Ovary (tissue), 9 donors: ENCODE measurements around the gene PROKR1. TPM values are rescaled to one million over a fixed set of nuclear protein-coding genes. Genes with fewer than 3 reads are reported as not detected.

Source experiments
- DNase-seq, 5 donors: peaks; one replicate each; pipeline ENCODE4 v3.0.0-alpha.2; 2019 to 2020
- H3K27ac ChIP-seq, 2 donors: fragments of 200-600 bp; one replicate each; pipeline versions ENCODE4 v1.5.1 to v1.8.0; 2019 to 2022
- H3K27me3 ChIP-seq: fragments of 200-600 bp; one replicate; pipeline ENCODE4 v1.8.0; 2022
- H3K36me3 ChIP-seq: fragments of 200-600 bp; sonication (generic); one replicate; pipeline ENCODE4 v1.5.1; 2019
- H3K4me1 ChIP-seq: one replicate; pipeline ENCODE4 v1.8.1; 2013; ENCODE audit warnings: mild to moderate bottlenecking, moderate library complexity; ENCODE audit not compliant: insufficient read depth
- H3K4me3 ChIP-seq: fragments of 200-600 bp; sonication (generic); one replicate; pipeline ENCODE4 v1.5.1; 2017
- H3K9me3 ChIP-seq, 2 donors: fragments of 200-600 bp in 1 of 2; sonication (generic) in 1 of 2; one replicate each; pipeline versions ENCODE4 v1.5.1 to v1.8.1; 2013 to 2019; ENCODE audit warnings: mild to moderate bottlenecking in 1 of 2, moderate library complexity in 1 of 2
- CTCF ChIP-seq, 3 donors: fragments of 450-650 bp in 2 of 3; fragments of 200-600 bp in 1 of 3; IDR thresholded peaks; one replicate each; pipeline versions ENCODE4 v1.5.1 to v1.8.0; 2016 to 2022; ENCODE audit warnings: antibody characterized with exemption in 3 of 3, mild to moderate bottlenecking in 1 of 3
- EP300 ChIP-seq: sonication (generic); formaldehyde crosslinking; IDR thresholded peaks from one replicate; pipeline ENCODE4 v1.6.1; 2017; ENCODE audit warnings: antibody characterized with exemption
- POLR2A ChIP-seq: fragments of 450-650 bp; IDR thresholded peaks from one replicate; pipeline ENCODE4 v1.6.1; 2017; ENCODE audit warnings: antibody characterized with exemption, mild to moderate bottlenecking, moderate library complexity
- WGBS, 3 donors: extraction: QIAGEN DNeasy Blood & Tissue Kit in 1 of 3; methylation state at CpG; one replicate each; pipeline versions ENCODE4 v1.1.5 to v1.1.7; 2013 to 2017; 5-methylcytosine and 5-hydroxymethylcytosine counted together
- intact Hi-C, 4 donors: fragments of 100-400 bp; cut with DNase I; formaldehyde crosslinking; loops; one replicate each; pipeline versions ENCODE4 v1.11.0 to v1.15.1; 2022 to 2023
- polyA plus RNA-seq, 2 donors: library from polyadenylated mRNA; stranded (reverse); fragments of 200-250 nt in 1 of 2; fragments of 350-450 nt in 1 of 2; fragmentation: Illumina TruSeq in 1 of 2; extraction: RNeasy Lipid Tissue Mini Kit (QIAGEN cat#74804) in 1 of 2; gene quantifications; one replicate each; pipeline ENCODE4 v1.2.3, GENCODE V29; 2013 to 2014
- total RNA-seq, 7 donors: library from RNA; depleted of rRNA in 2 of 7; stranded (reverse); fragments of >200 nt in 2 of 7; fragmentation: NEBNext Ultra II Directional in 3 of 7; extraction: Animal tissue kit (Norgen Biotek cat#: 25700) in 3 of 7; gene quantifications; one replicate each; pipeline versions ENCODE4 v1.1.0 to v1.2.4, GENCODE V29; 2016 to 2023
- donor health status: DM: no; HTN: no; CAD: no; lungs with moderate emphysema.
- donor health status: DM: no; HTN: no; CAD: no.
- donor health status: Bipolar disorder and iron deficiency.
- donor health status: DM: yes; HTN: yes; CAD: no.
- donor health status: DM: no; HTN: no; CAD: no.
- donor health status: DM: yes; HTN: yes; CAD: no.

Gene PROKR1
- total and polyA plus RNA-seq, 9 donors, result 0.02 to 0.03 TPM; not detected in 7

- Histone ChIP-seq H3K4me3 (no peak overlapping the region), H3K36me3 (no peaks in the 10 kb centered on the region), H3K27ac (no peak overlapping the region), H3K27me3 (no peaks in the 10 kb centered on the region), H3K9me3 (no peaks in the 10 kb centered on the region), H3K4me1 (no peaks in the 10 kb centered on the region)
- intact Hi-C loops, result no loop called here
- 70 to 75% (median 72%) methylated on average over 6 of the region's 6 CpGs for WGBS, 3 donors
- DNase-seq, result no peak
- TF ChIP-seq CTCF (IDR thresholded peaks at IDR 0.05) (no peak), EP300 (no peak), POLR2A (no peak)
Measured at GRCh38 chr2:68658266-68658665, 14.9 kb downstream of the PROKR1 start.

GRCh38 chr2:68659081-68659480, 15.7 kb downstream of the PROKR1 start:
- DNase-seq, result no peak
- no peak overlapping the region for H3K27ac ChIP-seq
- no peaks in the 10 kb centered on the region for H3K4me1 ChIP-seq
- H3K27me3 ChIP-seq, result no peaks in the 10 kb centered on the region
- TF ChIP-seq CTCF (IDR thresholded peaks at IDR 0.05) (no peak), EP300 (no peak), POLR2A (no peak)
- H3K9me3 ChIP-seq, result no peaks in the 10 kb centered on the region
- H3K4me3 ChIP-seq, result no peak overlapping the region
- intact Hi-C loops, result no loop called here
- no peaks in the 10 kb centered on the region for H3K36me3 ChIP-seq

GRCh38 chr2:68660658-68661057, 17.3 kb downstream of the PROKR1 start:
- intact Hi-C loops, result no loop called here
- WGBS, 3 donors, result 16 to 40% (median 31%) methylated on average over 3 of the region's 3 CpGs
- H3K4me3 ChIP-seq, result no peak overlapping the region
- H3K36me3 ChIP-seq, result no peaks in the 10 kb centered on the region
- no peaks in the 10 kb centered on the region for H3K9me3 ChIP-seq
- TF ChIP-seq POLR2A (no peak), CTCF (IDR thresholded peaks at IDR 0.05) (no peak), EP300 (no peak)
- no peak for DNase-seq
- no peak overlapping the region for H3K27ac ChIP-seq
- H3K4me1 ChIP-seq, result no peaks in the 10 kb centered on the region
- H3K27me3 ChIP-seq, result no peaks in the 10 kb centered on the region

- intact Hi-C loops, result no loop called here
- Histone ChIP-seq H3K4me3 (no peak overlapping the region), H3K4me1 (no peaks in the 10 kb centered on the region), H3K9me3 (no peaks in the 10 kb centered on the region), H3K36me3 (no peaks in the 10 kb centered on the region), H3K27ac (no peak overlapping the region), H3K27me3 (no peaks in the 10 kb centered on the region)
- no peak for DNase-seq
- TF ChIP-seq EP300, result no peak
- no peak for TF ChIP-seq CTCF (IDR thresholded peaks at IDR 0.05)
- TF ChIP-seq POLR2A, result no peak
- WGBS, 3 donors, result 76 to 79% (median 79%) methylated on average over 2 of the region's 2 CpGs
Measured at GRCh38 chr2:68662466-68662865, 19.1 kb downstream of the PROKR1 start.
